ENCODE results near the gene TUBAL3. TPM values are rescaled to one million over a fixed set of nuclear protein-coding genes. Genes with fewer than 3 reads are reported as not detected.
"Not testable (repeated sequence)": the region's sequence is repeated elsewhere in the genome, so short reads cannot be mapped to it uniquely, and the experiment has no call there.

TUBAL3 gene
- total and polyA plus RNA-seq, 4 donors: 0.06 to 0.12 (median 0.06) TPM; not detected in 1

DNA sequence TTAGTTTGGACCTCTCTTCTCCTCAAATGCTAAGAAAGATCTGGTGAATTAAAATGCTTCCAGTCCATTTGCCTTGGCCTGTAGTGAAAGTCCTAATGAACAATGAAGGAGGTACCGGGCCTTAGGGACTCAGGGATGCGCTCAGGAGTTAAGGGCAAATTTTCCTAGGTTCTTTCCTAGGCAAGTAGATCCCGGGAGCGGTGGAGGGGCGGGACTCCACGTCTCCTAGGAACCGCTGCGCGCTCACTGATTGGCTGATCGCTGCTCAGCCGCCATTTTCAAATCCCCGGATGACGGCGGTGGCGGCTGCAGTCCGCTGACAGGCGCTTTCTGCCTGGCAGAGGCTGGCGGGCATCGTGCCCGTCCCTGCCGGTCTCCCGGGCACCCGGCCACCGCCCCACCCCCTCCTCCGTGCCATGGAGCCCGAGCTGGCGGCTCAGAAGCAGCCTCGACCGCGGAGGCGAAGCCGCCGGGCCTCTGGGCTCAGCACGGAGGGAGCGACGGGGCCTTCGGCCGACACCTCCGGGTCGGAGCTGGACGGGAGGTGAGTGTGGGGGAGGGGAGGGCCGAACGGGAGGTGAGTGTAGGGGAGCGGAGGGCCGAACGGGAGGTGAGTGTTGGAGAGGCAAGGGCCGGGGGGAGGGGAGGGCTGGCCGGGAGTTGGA is 7.8 kb upstream of the TUBAL3 start, which contains the start of gene NET1:
Gene NET1 (plus strand): TSS at position 281 of the 665 bp plus-strand sequence. CDS start 136 bp downstream, at position 417.
- peak; percentile 98 for ATAC-seq (ENCODE audit: insufficient read depth, low FRiP score)
- WGBS, 2 donors: 0% methylated on average over 47 to 48 of the region's 48 CpGs
- Histone ChIP-seq H3K4me1 (ENCODE audit: control insufficient read depth in 5 of 5, insufficient read depth in 5 of 5, low read length in 5 of 5) (peaks cover 0 to 14% (median 0%) of the 10 kb centered on the region in 5 donors), H3K4me3 (peak within 1 kb of the TSS; percentile 77), H3K9me3 (ENCODE audit: control insufficient read depth in 4 of 4, insufficient read depth in 3 of 4, low read length in 3 of 4) (no peaks in the 10 kb centered on the region), H3K9ac (ENCODE audit: insufficient read depth in 1 of 2, low read length in 2 of 2) (peak within 1 kb of the TSS in 1 of 2 donors; percentile 92), H3K27me3 (ENCODE audit: control insufficient read depth in 3 of 3, insufficient read depth in 3 of 3, low read length in 2 of 3) (no peaks in the 10 kb centered on the region), H3K36me3 (ENCODE audit: control insufficient read depth in 4 of 4, insufficient read depth in 4 of 4, low read length in 4 of 4) (no peaks in the 10 kb centered on the region), H3K27ac (ENCODE audit: low read depth in 1 of 2, low read length in 1 of 2) (peak within 1 kb of the TSS; percentile 56 to 58)
- peak; percentile 91 to 93 (median 93) for DNase-seq
- TF ChIP-seq, protein P1, sequence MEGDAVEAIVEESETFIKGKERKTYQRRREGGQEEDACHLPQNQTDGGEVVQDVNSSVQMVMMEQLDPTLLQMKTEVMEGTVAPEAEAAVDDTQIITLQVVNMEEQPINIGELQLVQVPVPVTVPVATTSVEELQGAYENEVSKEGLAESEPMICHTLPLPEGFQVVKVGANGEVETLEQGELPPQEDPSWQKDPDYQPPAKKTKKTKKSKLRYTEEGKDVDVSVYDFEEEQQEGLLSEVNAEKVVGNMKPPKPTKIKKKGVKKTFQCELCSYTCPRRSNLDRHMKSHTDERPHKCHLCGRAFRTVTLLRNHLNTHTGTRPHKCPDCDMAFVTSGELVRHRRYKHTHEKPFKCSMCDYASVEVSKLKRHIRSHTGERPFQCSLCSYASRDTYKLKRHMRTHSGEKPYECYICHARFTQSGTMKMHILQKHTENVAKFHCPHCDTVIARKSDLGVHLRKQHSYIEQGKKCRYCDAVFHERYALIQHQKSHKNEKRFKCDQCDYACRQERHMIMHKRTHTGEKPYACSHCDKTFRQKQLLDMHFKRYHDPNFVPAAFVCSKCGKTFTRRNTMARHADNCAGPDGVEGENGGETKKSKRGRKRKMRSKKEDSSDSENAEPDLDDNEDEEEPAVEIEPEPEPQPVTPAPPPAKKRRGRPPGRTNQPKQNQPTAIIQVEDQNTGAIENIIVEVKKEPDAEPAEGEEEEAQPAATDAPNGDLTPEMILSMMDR (IDR thresholded peaks at IDR 0.05; ENCODE audit: control extremely low read depth, extremely low read depth): no peak

DNA sequence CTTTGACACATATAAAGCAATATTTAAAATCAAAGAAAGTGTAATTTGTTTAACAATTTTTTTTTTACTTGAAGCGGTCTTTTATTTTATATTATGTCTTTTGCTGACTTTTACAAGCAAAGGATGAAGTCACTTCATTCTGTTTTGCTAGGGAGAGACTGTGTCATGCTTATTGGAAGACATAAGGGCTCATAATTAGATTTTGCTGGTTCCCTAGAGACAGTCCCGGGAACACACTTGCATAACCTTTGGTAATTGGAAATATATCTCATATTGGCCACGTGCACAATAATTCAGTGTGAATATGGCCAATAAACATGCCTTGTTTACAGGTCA is 7.3 kb upstream of the TUBAL3 start:
- Histone ChIP-seq H3K9ac (ENCODE audit: insufficient read depth in 1 of 2, low read length in 2 of 2) (no peak overlapping the region), H3K27ac (ENCODE audit: low read depth in 1 of 2, low read length in 1 of 2) (no peak overlapping the region), H3K4me1 (ENCODE audit: control insufficient read depth in 5 of 5, insufficient read depth in 5 of 5, low read length in 5 of 5) (peaks cover 0 to 14% (median 0%) of the 10 kb centered on the region in 5 donors), H3K4me3 (no peak overlapping the region), H3K9me3 (ENCODE audit: control insufficient read depth in 4 of 4, insufficient read depth in 3 of 4, low read length in 3 of 4) (no peaks in the 10 kb centered on the region), H3K36me3 (ENCODE audit: control insufficient read depth in 4 of 4, insufficient read depth in 4 of 4, low read length in 4 of 4) (no peaks in the 10 kb centered on the region), H3K27me3 (ENCODE audit: control insufficient read depth in 3 of 3, insufficient read depth in 3 of 3, low read length in 2 of 3) (no peaks in the 10 kb centered on the region)
- WGBS, 2 donors: 42 to 50% methylated on average over 3 of the region's 3 CpGs
- ATAC-seq (ENCODE audit: insufficient read depth, low FRiP score) (no peak), DNase-seq (peak in 1 of 3 donors; percentile 12)
- TF ChIP-seq, protein P1 (IDR thresholded peaks at IDR 0.05; ENCODE audit: control extremely low read depth, extremely low read depth): no peak

DNA sequence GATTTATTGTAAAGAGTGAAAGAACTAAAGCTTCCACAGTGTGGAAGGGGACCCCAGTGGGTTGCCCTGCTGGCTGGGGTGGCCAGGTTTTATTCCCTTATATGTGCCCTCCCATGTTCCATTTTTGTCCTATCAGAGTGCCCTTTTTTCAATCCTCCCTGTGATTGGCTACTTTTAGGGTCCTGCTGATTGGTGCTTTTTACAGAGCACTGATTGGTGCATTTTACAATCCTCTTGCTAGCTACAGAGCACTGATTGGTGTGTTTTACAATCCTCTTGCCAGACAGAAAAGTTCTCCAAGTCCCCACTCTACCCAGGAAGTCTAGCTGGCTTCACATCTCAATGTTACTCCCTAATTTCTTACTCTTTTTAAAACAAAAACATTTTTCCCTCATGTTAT is 6.2 kb upstream of the TUBAL3 start:
- not testable (repeated sequence) for ATAC-seq (ENCODE audit: insufficient read depth, low FRiP score); H3K27ac ChIP-seq (ENCODE audit: low read depth in 1 of 2, low read length in 1 of 2); H3K36me3 ChIP-seq (ENCODE audit: control insufficient read depth in 4 of 4, insufficient read depth in 4 of 4, low read length in 4 of 4); H3K27me3 ChIP-seq (ENCODE audit: control insufficient read depth in 3 of 3, insufficient read depth in 3 of 3, low read length in 2 of 3); H3K9me3 ChIP-seq (ENCODE audit: control insufficient read depth in 4 of 4, insufficient read depth in 3 of 4, low read length in 3 of 4); DNase-seq; H3K4me3 ChIP-seq; H3K9ac ChIP-seq (ENCODE audit: insufficient read depth in 1 of 2, low read length in 2 of 2)
- H3K4me1 ChIP-seq (ENCODE audit: control insufficient read depth in 5 of 5, insufficient read depth in 5 of 5, low read length in 5 of 5): peaks cover 0 to 14% (median 0%) of the 10 kb centered on the region in 5 donors

DNA sequence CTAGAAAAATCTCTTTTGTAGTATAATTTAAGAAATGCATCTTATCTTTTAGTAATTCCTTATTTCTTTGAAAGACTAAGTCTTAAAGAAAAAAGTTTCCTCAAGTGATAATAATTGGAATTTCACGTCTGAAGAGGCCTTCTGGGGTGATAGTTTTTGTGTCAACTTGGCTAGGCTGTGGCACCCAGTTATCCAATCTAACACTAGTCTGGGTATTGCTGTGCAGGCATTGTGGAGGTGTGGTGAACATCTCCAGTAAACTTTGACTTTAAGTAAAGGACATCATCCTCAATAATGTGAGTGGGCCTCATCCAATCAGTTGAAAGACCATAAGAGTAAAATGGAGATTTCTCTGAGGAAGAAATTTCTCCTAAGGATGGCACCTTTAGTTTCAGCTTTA is 2.3 kb upstream of the TUBAL3 start:
- TF ChIP-seq, protein P1 (IDR thresholded peaks at IDR 0.05; ENCODE audit: control extremely low read depth, extremely low read depth): no peak
- no peaks in the 10 kb centered on the region for H3K36me3 ChIP-seq (ENCODE audit: control insufficient read depth in 4 of 4, insufficient read depth in 4 of 4, low read length in 4 of 4)
- WGBS, 2 donors: 66 to 75% methylated on average over 1 of the region's 1 CpG
- H3K4me1 ChIP-seq (ENCODE audit: control insufficient read depth in 5 of 5, insufficient read depth in 5 of 5, low read length in 5 of 5): peaks cover 0 to 4% (median 0%) of the 10 kb centered on the region in 5 donors
- ATAC-seq (ENCODE audit: insufficient read depth, low FRiP score) (no peak), DNase-seq (no peak)
- H3K9ac ChIP-seq (ENCODE audit: insufficient read depth in 1 of 2, low read length in 2 of 2): no peak overlapping the region
- H3K9me3 ChIP-seq (ENCODE audit: control insufficient read depth in 4 of 4, insufficient read depth in 3 of 4, low read length in 3 of 4): no peaks in the 10 kb centered on the region
- no peak overlapping the region for H3K4me3 ChIP-seq
- H3K27me3 ChIP-seq (ENCODE audit: control insufficient read depth in 3 of 3, insufficient read depth in 3 of 3, low read length in 2 of 3): no peaks in the 10 kb centered on the region
- no peak overlapping the region for H3K27ac ChIP-seq (ENCODE audit: low read depth in 1 of 2, low read length in 1 of 2)
